Head of caudate nucleus (tissue), 42 donors: ENCODE data around the gene ABI3BP.

ENCODE experiments used
- DNase-seq, 42 donors: peaks; one replicate each; pipeline versions ENCODE4 v3.0.0 to v3.0.0-alpha.2; 2020 to 2021; ENCODE audit warnings: mixed read lengths in 7 of 42
- intact Hi-C: fragments of 100-400 bp; cut with DNase I; formaldehyde crosslinking; loops from one replicate; pipeline ENCODE4 v1.15.0; 2022

The ABI3BP gene

DNA sequence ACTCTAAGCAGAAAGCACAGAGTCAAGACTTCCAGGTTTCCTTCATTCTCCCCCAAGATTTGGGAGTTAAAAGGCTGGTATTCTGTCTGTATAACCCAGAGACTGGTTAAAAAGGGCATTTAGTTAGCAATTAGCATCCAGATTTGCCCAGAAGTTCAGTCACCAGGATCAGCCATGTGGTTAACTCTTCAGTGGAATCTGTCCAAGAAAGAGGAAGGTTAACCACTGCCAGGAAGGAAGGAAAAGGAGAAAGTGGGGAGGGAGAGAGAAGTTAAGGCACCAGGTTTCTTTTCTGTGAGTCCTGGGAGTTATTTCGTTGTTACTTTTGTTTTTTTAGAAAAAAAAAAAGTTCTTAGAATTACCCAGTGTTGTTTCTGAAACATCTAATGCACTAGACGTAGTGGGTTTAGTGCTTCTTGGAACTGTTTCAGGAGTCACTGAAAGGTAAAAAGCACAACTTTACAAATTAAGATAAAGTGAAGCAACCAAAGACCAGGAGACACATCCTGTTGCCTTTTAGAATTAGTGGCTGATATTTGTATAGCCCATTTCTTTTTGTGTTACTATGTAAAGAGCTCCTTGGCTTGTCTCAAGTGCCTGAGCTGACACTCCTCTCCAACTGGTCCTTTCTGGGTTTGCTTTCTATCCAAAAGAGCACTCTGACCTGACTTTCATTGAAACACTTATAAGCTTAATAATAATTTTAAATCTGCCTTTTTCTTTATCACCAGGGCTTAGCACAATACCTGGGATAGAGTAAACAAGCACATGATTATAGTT is 128.6 kb downstream of the ABI3BP start:
- intact Hi-C loops, result no loop called here
- DNase-seq, result no peak

DNA sequence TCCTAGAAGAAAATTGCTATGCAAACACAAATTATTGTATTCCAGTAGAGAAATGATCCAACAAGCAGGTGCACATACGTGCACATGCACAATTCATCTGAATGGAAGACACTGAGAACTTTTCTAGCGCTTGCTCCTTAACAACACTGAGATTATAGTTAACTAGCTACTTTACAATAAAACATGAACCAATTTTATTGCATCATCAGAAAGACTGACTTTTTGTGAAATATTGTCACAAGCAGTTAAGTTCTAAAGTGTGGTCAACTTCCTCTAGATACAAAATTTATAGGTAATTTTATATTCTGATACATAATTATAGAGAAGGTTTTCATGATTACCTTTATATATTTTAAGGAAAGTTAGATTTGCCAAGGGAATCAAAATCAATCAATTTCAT is 135.4 kb downstream of the ABI3BP start:
- intact Hi-C loops, result no loop called here
- no peak for DNase-seq

DNA sequence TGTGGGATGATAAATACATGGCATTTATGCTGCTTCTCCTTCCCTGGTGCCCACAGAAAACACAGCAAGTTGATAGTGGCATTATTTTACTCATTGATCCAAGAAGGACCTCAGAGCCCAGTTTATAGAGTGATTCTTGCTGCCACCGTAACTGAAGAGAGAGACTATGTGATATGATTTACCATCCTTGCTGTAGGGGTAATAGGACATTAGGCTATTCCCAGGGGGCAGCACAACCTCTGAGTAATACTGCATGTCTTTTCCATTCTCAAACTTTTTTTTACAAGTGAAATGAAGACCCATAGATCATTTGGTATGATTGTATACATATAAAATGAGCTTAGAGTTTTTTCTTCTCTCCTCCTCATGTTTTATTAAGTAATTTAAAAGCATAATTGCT is 136.4 kb downstream of the ABI3BP start:
- intact Hi-C loops, result no loop called here
- no peak for DNase-seq

DNA sequence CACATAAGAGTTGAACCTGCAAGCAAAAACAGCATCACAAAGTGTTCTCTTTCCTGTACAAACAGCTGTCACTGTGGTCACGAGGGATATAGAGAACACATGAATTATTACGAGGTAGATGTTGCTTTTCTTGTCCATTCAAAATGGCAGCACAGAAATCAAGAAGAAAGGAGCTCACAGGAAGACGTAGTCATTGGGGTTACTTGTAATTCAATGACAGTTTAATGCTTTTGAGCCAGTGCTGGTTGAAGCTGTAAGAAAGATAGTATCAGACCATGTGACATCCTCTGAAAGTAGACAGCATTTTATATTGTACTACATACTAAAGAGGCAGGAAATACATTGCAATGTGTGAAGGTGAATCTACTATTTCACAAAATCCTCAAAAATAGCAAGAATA is 140.4 kb downstream of the ABI3BP start:
- intact Hi-C loops, result no loop called here
- DNase-seq, result no peak

GRCh38 chr3:100850701-100851100 is 142.5 kb downstream of the ABI3BP start:
- intact Hi-C loops, result no loop called here
- no peak for DNase-seq

DNA sequence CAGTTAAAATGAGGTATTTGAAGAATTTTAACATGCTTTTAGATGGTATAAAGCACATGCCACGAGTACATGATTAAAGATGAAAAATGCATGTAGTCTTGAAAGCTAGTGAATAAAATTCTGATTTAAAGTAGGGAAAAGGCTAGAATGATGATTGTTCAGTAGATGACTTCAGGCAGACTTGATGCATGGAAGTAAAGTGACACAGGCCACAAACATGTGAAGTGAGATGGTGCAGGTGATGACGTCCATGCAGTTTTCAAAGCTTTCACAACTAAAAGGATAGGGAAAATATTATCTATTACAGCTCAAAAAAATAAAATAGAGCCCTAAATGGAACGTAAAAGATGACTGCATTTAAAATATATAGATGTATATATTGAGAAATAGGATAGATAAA is 143.1 kb downstream of the ABI3BP start:
- intact Hi-C loops, result no loop called here
- DNase-seq, result no peak

DNA sequence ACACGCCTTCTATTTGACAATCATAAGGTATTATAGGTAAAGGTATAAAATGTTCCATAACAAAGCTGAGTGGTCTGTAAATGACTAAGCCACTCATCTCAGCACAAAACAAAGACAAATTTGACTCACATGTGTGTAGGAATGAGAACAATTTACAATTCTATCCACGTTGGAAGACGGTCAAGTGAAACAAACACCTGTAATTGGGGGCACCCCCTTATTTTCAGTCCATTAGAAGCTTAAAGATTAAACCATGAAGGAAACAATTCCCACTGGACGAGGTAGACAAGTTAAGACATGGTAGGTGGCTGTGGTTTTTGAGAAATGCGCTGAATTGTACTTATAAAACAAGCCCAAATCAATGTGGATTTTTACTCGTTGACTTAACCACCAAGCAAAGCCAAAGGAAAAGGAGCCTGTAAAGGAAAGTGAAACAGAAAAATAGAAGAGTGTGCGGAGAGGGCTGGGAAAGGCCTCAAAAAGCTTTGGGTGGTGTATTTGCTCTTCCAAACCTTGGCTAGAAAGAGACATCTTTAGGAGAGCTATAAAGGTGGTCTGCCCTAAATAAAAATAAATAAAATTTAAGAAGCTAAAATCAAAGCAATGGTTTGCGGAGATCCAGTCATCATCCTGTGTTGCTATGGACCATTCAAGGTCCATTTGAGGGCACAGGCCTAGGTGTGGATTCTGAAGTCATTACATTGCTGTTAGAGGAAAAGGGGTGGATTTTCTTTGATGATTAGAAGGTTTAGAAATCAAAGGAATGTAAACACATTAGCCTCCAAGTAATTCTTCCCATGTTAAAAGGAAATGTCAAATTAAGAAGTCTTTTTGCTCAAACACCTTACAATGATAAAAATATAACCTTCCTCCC is 148.9 kb downstream of the ABI3BP start:
- intact Hi-C loops, result no loop called here

GRCh38 chr3:100838157-100838556 is 155.1 kb downstream of the ABI3BP start:
- intact Hi-C loops, result no loop called here
- DNase-seq, result no peak

More for the DNA sequence above, 148.9 kb downstream of the ABI3BP start:
- DNase-seq, result no peak

DNA sequence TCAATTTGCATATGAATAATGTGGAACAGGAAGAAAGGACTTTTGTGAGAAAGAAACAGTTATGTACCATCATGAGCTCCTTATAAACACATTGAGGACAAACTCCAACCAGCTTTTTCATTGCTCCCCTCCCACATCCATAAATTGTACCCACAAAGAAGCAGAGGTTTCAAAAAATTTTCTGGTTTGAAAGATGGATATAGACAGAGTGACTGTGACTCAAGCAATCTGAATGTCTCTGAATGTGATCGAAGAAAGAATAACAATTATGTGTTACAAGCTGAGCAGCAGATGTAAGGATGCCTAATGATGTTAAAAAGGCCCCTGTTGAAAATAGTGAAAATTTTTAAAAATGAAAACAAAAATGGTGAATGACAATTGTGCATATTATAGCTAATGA is 156.6 kb downstream of the ABI3BP start:
- intact Hi-C loops, result no loop called here
- DNase-seq, result no peak

DNA sequence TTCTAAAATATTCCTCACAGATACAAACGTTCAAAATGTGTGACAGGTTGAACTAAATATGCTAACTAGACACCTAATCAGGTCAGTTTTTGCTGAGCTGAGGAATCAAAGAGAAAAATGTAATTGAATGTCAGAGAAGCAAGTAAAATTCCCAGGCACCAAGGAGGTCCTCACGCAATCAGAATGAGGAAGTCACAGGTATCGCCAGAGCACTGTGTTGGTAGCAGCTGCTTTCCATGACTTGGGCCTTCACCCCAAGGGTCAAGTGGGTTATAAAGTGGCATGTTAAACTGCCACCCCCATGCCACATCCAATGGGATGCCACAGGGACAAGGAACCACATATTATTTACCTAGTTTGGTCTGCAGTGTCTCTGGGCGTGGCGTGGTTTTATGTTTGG is 158.9 kb downstream of the ABI3BP start:
- no peak for DNase-seq
- intact Hi-C loops, result no loop called here

GRCh38 chr3:100833483-100833882 is 159.7 kb downstream of the ABI3BP start:
- intact Hi-C loops, result no loop called here
- DNase-seq, result peak in 13 of 42 donors; percentile 2 to 62 (median 21)

DNA sequence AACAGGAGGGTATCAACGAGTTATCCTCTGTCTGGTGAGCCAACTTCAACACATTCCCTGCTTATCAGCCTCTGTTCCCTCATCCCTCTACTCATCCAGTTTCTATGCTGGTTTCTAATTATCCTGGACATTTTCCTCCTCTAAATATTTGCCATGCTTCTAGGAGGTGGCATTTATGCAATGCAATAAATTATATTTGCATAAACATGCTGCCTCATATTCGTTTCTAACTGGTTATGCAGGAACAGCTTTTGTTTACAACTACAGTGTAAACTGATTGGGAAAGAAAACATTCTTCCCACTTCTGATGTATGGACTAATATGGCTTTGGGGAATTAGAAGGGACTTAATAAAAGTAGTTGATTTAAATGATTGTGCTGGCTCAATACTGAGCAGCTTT is 161.6 kb downstream of the ABI3BP start:
- intact Hi-C loops, result no loop called here

DNA sequence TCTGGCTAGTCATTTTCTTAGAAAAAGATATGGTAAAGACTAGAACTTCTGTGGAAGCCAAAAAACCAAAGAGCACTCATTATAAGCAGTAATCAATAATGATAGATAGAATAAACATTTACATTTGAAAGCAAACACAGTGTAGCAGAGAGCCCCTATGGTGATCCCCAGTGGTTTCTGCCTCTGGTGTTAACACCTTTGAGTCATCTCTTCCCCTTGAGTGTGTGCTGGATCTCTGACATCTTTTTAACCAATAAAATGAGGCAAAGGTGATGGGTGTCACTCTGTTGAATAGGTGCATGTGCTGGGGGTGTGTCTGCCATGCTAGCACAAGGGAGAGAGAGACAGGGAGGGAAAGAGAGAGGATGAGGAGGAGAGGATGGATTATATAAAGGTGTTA is 162.3 kb downstream of the ABI3BP start:
- no peak for DNase-seq
- intact Hi-C loops, result no loop called here

More for the DNA sequence above, 161.6 kb downstream of the ABI3BP start:
- no peak for DNase-seq

- no peak for DNase-seq
Observed at GRCh38 chr3:100825574-100825973, 167.6 kb downstream of the ABI3BP start.

GRCh38 chr3:100815583-100815982 is 177.6 kb downstream of the ABI3BP start:
- intact Hi-C loops, result no loop called here
- DNase-seq, result no peak

More at GRCh38 chr3:100825574-100825973, 167.6 kb downstream of the ABI3BP start:
- intact Hi-C loops, result no loop called here

DNA sequence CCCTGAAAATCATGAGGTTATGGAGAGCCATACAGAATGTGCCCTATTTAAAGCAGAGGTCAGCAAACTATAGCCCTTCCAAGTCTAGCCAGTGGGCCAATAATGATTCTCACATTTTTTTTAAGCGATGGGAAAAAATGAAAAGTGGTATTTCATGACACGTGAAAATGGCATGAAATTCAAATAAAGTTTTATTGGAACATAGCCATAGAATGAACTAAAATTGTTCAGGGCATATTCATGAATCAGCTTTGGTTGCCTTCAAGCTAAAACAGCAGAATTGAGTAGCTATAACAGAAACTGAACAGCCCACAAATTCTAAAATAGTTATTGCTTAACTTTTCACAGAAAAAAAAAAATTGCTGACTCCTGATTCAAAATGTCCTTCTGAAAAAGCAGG is 179.4 kb downstream of the ABI3BP start:
- intact Hi-C loops, result no loop called here
- no peak for DNase-seq

GRCh38 chr3:100811779-100812507 is 181.3 kb downstream of the ABI3BP start:
- intact Hi-C loops, result no loop called here
- DNase-seq, result no peak

DNA sequence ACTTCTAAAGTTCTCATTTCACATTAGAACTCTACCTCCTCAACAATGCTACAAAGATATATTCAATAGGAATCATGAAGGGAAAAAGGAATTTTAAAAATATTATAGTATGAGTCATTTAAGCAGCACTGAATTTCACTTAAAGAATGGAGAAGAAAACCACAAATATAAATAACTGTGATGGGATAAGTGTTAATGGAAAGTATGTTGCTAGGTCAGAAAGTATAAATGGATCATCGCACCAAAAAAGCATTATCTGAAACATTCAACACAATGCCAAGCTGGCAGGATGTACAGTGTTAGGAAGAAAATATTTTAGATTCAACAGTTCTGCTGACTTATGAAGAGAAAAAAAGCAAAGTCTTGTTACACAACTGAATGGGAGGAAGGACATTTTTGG is 182.6 kb downstream of the ABI3BP start:
- DNase-seq, result no peak
- intact Hi-C loops, result no loop called here

DNA sequence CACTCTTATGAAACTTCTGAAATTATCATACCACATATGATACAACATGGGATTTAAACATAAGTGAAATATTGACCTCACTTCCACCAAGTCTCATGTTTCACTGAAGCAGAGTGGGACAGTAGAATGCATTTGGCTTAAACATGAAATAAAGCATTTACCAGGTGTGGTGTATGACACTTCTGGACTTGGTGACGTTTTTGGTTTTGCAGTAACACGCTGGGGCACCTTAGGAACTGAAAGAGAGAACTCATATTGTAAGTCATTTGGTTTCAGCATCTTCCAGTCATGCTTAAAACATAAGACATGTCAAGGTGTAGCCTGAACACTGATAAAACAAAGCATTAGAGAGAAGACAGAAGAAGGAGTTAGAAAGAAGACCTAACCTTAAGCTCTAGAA is 188.6 kb downstream of the ABI3BP start:
- intact Hi-C loops, result no loop called here
- DNase-seq, result no peak

DNA sequence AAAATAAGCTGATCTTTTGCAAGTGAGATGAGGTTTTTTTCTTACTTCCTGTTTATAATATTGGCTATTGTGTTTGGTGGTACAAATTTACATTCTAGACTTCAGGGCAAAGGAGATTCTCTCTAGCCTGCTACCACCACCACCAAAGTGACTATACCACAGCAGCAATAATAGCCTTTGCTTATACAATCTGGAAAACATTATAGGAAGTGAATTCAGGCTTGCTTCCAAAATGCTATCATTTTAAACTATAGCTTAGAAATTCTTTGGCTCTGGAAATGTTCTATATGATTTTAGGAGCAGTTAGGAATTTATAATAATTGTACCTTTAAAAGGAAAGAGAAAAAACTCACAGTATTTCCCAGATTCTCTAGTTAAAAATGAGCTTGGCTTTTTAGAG is 189.5 kb downstream of the ABI3BP start:
- no peak for DNase-seq
- intact Hi-C loops, result no loop called here
